Kidney (tissue), 14 donors: Measurements from ENCODE around the gene MYT1. TPM values are rescaled to one million over a fixed set of nuclear protein-coding genes. Genes with fewer than 3 reads are reported as not detected.

Experiments used
- DNase-seq, 5 donors: peaks; one replicate each; pipeline ENCODE4 v3.0.0-alpha.2; 2013 to 2020
- FAIRE-seq: peaks from 2 replicates; lab custom pipeline; 2012; peaks lifted over from hg19 to GRCh38; lab: Jason Lieb, UNC
- H3K27ac ChIP-seq, 2 donors: one replicate each; pipeline ENCODE4 v1.7.0; 2013; ENCODE audit warnings: low read depth in 2 of 2, low read length in 2 of 2, inconsistent platforms in 1 of 2
- H3K27me3 ChIP-seq: one replicate; pipeline ENCODE4 v1.7.1; 2013; ENCODE audit warnings: low read length, inconsistent platforms; ENCODE audit not compliant: control insufficient read depth, insufficient read depth
- H3K36me3 ChIP-seq, 3 donors: one replicate each; pipeline versions ENCODE4 v1.7.0 to v1.7.1; 2013; ENCODE audit warnings: low read length in 3 of 3, control low read depth in 1 of 3, inconsistent platforms in 1 of 3; ENCODE audit not compliant: insufficient read depth in 3 of 3, control insufficient read depth in 2 of 3
- H3K4me1 ChIP-seq, 3 donors: one replicate each; pipeline versions ENCODE4 v1.7.0 to v1.7.1; 2013; ENCODE audit warnings: low read length in 3 of 3, inconsistent platforms in 1 of 3, low read depth in 1 of 3; ENCODE audit not compliant: control insufficient read depth in 2 of 3, insufficient read depth in 2 of 3
- H3K4me3 ChIP-seq, 3 donors: one replicate each; pipeline versions ENCODE4 v1.7.0 to v1.8.1; 2013; ENCODE audit warnings: low read length in 3 of 3, control low read depth in 1 of 3, inconsistent platforms in 1 of 3
- H3K9ac ChIP-seq, 3 donors: one replicate each; pipeline versions ENCODE4 v1.7.0 to v1.7.1; 2013; ENCODE audit warnings: low read length in 3 of 3, control low read depth in 1 of 3, inconsistent platforms in 1 of 3
- H3K9me3 ChIP-seq, 3 donors: one replicate each; pipeline versions ENCODE4 v1.7.0 to v1.7.1; 2013; ENCODE audit warnings: low read length in 3 of 3, control low read depth in 1 of 3, inconsistent platforms in 1 of 3; ENCODE audit not compliant: control insufficient read depth in 2 of 3, insufficient read depth in 1 of 3
- CTCF ChIP-seq: IDR thresholded peaks from 3 replicates; pipeline ENCODE4 v1.5.1; 2012; ENCODE audit warnings: mild to moderate bottlenecking, moderate library complexity, borderline replicate concordance; ENCODE audit not compliant: insufficient read depth; ENCODE audit errors: extremely low read depth
- intact Hi-C: fragments of 100-400 bp; cut with DNase I; formaldehyde crosslinking; loops from one replicate; pipeline ENCODE4 v1.11.1; 2022
- polyA plus RNA-seq: library from polyadenylated mRNA; stranded (reverse); fragments of 350-450 nt; fragmentation: Illumina TruSeq; extraction: RNeasy Lipid Tissue Mini Kit (QIAGEN cat#74804); gene quantifications from one replicate; pipeline ENCODE4 v1.2.3, GENCODE V29; 2014; ENCODE audit warnings: low read depth, low replicate concordance; ENCODE audit not compliant: insufficient read depth
- total RNA-seq: library from RNA; stranded (reverse); fragmentation: NEBNext Ultra II Directional; extraction: Animal tissue kit (Norgen Biotek cat#: 25700); gene quantifications from one replicate; pipeline ENCODE4 v1.2.1, GENCODE V29; 2021
- donor health status: control.
- donor health status: control.
- donor health status: control.
- donor health status: control.
- donor health status: control.
- donor health status: DM: yes; HTN: yes; CAD: no.
- donor health status: Normal renal cell carcinoma (clear cell type).

MYT1 gene
- total and polyA plus RNA-seq, 2 donors from 2014 or later, result not detected

GRCh38 chr20:64238851-64239387, 74.7 kb downstream of the MYT1 start:
- H3K36me3 ChIP-seq, result no peaks in the 10 kb centered on the region
- H3K27ac ChIP-seq, result no peak overlapping the region
- H3K27me3 ChIP-seq, result no peaks in the 10 kb centered on the region
- intact Hi-C loops, result no loop called here
- H3K9me3 ChIP-seq, result no peaks in the 10 kb centered on the region
- H3K4me1 ChIP-seq, result no peaks in the 10 kb centered on the region
- no peak for FAIRE-seq
- no peak overlapping the region for H3K4me3 ChIP-seq
- H3K9ac ChIP-seq, result no peak overlapping the region
- peak in 1 of 5 donors; percentile 39 for DNase-seq
- no peak for TF ChIP-seq CTCF

DNA sequence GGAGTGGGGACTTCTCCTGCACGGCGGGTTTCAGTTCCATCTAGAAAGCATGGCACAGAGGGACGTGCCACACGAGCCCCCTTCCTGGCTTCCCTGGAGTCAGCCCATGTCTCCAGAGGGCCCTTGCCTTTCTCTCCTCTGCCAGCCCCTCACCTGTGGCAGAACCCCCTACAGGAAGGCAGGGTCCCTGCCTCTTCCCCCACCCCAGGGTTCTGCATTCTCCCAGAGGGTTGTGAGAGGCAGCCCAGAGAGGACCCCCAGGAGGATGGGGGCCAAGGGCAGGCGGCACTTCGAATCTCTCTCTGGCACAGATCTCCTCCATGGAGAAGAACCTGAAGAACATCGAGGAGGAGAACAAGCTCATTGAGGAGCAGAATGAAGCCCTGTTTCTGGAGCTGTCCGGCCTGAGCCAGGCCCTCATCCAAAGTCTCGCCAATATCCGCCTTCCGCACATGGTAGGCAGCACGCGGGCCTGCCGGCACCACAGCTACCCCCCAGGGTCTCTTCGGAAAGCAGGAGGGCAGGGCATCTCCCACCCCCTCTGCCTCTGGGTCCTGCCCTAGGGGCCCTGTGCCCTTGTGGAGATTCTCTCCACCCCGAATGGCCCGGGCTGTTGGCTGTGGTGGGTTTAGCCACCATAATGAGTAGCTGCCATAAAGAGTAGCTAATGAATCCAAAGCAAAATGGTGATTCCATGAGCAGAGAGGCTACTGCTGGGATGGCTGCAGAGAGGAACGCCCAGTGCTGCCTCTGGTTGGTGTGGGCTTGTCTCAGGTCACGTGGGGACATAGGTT, 75.4 kb downstream of the MYT1 start:
- FAIRE-seq, result no peak
- peak in 1 of 5 donors; percentile 54 for DNase-seq

DNA sequence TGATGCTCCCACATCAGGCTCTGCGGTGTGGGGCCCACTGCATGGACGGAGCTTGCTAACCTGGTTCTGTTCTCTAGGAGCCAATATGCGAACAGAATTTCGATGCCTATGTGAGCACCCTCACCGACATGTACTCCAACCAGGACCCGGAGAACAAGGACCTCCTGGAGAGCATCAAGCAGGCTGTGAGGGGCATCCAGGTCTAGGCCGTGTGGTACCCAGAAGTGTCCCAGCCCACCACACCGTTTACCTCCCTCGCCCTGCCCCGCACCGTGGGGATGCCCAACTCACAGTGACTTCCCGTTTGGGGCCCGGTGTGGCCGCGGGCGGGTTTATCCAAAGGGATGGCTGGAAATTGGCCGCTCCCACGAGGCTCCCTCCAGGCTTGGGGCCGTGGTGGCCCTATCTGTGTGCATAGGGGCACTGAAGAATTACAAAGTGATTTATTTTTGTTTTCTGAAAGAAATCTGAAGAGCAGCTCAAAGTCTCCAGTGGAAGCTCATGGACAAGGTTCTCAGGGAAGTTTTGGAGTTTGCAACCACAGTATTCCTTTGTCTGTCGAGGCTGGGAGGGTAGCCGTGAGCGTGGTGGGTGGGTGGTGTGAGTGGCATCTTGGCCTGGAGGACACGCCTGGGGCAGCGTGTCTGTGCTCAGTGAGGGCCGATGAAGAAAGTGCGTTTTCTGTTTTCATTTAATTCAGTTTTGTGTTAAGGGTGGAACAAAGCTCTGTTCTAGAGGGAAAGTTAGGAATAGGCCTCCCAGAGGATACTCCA, 76.2 kb downstream of the MYT1 start:
- H3K27ac ChIP-seq, result no peak overlapping the region
- no peak overlapping the region for H3K4me3 ChIP-seq
- no peak for TF ChIP-seq CTCF
- no peaks in the 10 kb centered on the region for H3K27me3 ChIP-seq
- FAIRE-seq (no peak), DNase-seq (peak in 1 of 5 donors; percentile 69)
- intact Hi-C loops, result no loop called here
- H3K4me1 ChIP-seq, result no peaks in the 10 kb centered on the region
- H3K36me3 ChIP-seq, result no peaks in the 10 kb centered on the region
- H3K9me3 ChIP-seq, result no peaks in the 10 kb centered on the region
- no peak overlapping the region for H3K9ac ChIP-seq

More for the DNA sequence above, 75.4 kb downstream of the MYT1 start:
- H3K27ac ChIP-seq, result no peak overlapping the region
- no peaks in the 10 kb centered on the region for H3K36me3 ChIP-seq
- TF ChIP-seq CTCF, result no peak
- intact Hi-C loops, result no loop called here
- no peak overlapping the region for H3K9ac ChIP-seq
- no peak overlapping the region for H3K4me3 ChIP-seq
- no peaks in the 10 kb centered on the region for H3K9me3 ChIP-seq
- H3K27me3 ChIP-seq, result no peaks in the 10 kb centered on the region
- H3K4me1 ChIP-seq, result no peaks in the 10 kb centered on the region
